ENCODE data around the gene IAPP.

DNA sequence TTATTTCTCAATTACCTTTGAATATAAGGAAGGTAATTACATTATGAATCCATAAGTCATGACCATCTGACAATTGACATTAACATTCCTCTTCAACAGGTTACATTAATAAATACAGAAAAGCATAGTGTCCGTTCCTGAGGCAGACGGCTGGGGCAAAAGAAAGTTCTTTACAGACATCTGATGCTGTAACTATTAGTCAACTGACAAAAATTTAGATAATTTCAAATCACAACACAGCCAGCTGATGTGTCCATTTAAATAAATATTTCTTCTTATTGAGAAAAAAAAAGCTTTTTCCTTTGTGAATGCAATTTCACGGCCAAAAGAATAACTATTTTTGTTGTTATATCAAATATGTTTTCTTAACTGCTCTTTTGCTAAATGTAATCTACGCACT lies 55.5 kb downstream of the IAPP start:
- no peak for TF ChIP-seq CTCF (conservative IDR thresholded peaks at IDR 0.05; ENCODE audit: low read length)
- TF ChIP-seq EZH2phosphoT487 (IDR thresholded peaks at IDR 0.05; ENCODE audit: borderline replicate concordance): no peak

Measured in Loucy (cell line).